SK-N-DZ (cell line): Measurements from ENCODE around the gene LRRC40.

ENCODE experiments used
- DNase-seq: peaks from one replicate; pipeline ENCODE4 v3.0.0-alpha.2; 2015; ENCODE audit warnings: low spot score
- small RNA-seq, 2 experiments: library from RNA; depleted of rRNA; stranded (forward); fragments of <200 nt; gene quantifications; one replicate each; pipeline ENCODE3, GENCODE V24; 2014

Gene LRRC40

DNA sequence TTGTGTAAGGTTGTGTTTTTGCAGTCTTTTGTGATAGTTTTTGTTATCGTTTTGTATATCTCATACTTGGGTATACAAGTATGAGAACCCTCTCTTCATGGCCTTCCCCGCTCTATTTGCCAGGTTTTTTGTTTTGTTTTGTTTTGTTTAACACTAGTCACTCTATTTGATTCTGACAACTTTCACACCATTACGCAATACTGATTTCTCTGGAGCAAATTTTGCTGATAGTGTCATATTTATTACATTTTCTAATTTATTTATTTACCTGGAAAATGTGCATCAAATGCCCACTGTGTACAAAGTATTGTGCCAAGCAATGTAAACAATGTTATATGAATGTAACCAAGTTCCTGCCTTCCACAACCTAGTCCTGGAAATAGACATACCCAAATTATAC lies 90.1 kb downstream of the LRRC40 start:
- no peak for DNase-seq

DNA sequence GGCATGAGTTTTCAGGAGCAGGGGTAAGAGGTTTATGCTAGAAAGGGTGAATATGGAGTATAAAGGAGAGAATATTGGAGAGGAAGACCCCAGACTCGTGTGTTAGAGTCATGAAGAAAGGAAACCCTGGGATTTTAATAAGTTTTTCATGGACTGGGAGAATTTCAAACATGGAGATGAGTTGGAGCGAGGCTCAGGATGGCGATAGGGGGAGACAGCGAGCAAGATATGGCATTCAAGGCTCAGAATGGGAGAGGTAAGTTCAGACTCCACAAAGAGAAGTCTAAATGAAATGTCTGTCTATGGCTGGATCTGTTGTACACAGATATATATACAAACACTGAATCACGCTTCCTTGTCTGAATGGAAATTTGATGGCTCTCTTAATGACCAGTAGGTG lies 92.5 kb downstream of the LRRC40 start:
- DNase-seq, result no peak

DNA sequence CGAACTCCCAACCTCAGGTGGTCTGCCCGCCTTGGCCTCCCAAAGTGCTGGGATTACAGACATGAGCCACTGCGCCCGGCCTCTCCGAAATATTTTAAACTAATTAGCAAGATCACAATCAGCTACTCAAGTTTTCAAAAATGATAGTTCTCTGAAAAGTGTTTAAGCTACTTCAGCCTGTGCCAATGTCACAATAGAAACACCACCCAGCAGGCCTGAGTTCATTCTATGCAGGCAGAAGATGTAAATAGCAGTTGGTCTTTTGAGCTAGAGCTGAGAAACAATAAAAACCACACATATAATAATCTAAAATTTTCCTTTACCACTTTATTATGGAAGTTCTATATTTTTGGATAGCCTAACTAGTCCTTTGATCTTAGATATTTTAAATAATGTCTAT lies 96.1 kb downstream of the LRRC40 start:
- DNase-seq, result no peak

DNA sequence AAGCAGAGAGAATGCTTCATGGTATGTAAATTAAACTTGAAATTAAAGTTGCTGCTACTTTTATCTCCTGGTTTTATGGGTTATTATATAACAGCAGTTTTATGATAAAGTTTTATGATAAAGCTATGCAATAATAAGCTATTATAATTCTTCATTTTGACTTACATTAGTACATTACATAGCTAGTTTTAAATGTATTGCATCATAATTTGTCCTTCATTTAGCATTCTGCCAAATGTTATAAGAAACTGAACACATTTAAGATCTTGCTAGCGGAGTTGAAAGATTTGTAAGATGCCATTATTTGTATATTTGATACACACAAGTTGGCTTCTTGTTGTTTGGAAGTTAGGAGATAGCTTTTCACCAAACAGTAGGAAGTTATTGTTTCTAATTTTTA lies 101.6 kb downstream of the LRRC40 start:
- no peak for DNase-seq

DNA sequence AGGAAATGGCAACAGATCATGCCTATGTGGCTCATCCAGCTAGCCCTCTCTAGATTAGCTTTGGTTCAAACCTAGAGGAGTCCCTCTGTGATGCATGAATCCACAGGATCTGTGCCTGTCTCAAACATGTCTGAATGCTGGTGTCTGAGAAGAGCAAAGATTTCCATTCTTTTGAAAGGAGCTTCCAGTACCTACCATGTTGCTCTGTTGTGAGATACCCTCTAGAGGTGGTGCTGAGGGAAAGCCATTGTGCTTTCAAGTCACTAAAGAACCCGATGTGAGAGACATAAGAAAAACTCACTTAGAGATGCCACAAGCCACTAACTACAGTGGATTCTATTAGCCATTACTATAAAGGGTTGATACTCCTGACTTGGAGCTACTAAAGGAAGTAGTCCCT lies 103.6 kb downstream of the LRRC40 start:
- no peak for DNase-seq

DNA sequence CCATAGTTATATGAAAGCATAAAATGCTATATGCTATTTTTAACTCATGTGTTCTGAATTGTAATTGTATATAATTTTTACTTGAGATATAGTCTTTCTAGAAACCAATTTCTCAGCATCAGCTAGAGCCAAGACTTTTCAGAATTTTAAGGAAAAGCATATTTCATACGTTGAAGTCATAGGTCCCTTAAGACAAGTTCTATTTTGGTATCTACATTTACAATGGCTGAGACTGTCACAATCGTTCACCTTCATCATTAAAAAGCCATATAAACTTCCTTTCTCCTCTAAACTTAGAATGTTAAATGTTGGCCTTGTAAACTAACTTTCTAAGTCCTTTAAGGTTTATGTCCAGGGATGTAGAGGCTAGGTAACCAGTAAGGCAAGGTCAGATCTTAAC lies 104.1 kb downstream of the LRRC40 start:
- no peak for DNase-seq

Small RNA genes within 50 kb of the gene (small RNA-seq; reads per million reads assigned to genes)
- gene RN7SL242P, result 0 reads per million in 2 experiments
